Stomach (tissue), 4 donors: ENCODE data around the gene ITPR2.

Experiments
- CTCF ChIP-seq, 7 experiments: fragments of 450-650 bp in 4 of 7; fragments of 200-600 bp in 3 of 7; sonication (generic) in 3 of 7; IDR thresholded peaks; one replicate each; pipeline ENCODE4 v1.5.1; 2016 to 2019; ENCODE audit warnings: antibody characterized with exemption in 7 of 7, control low read depth in 2 of 7, mild to moderate bottlenecking in 1 of 7
- EP300 ChIP-seq: sonication (generic); formaldehyde crosslinking; IDR thresholded peaks from one replicate; pipeline ENCODE4 v1.6.1; 2017; ENCODE audit warnings: antibody characterized with exemption
- POLR2A ChIP-seq, 4 donors: fragments of 450-650 bp; IDR thresholded peaks; one replicate each; pipeline ENCODE4 v1.6.1; 2016; ENCODE audit warnings: antibody characterized with exemption in 4 of 4, control low read depth in 2 of 4, mild to moderate bottlenecking in 1 of 4, moderate library complexity in 1 of 4
- POLR2AphosphoS5 ChIP-seq, 3 donors: sonication (generic); formaldehyde crosslinking; IDR thresholded peaks; one replicate each; pipeline ENCODE4 v1.6.1; 2016; ENCODE audit warnings: antibody characterized with exemption in 3 of 3

GRCh38 chr12:26400627-26401026 lies 432.4 kb downstream of the ITPR2 start:
- TF ChIP-seq EP300 (no peak), CTCF (IDR thresholded peaks at IDR 0.05) (no peak), POLR2A (IDR thresholded peaks at IDR 0.05) (no peak), POLR2AphosphoS5 (IDR thresholded peaks at IDR 0.05) (no peak)
